ENCODE data around the gene JUND. TPM values are rescaled to one million over a fixed set of nuclear protein-coding genes. Genes with fewer than 3 reads are reported as not detected.

Gene JUND
- total RNA-seq, 2 donors from 2014 or later, result 250 to 607 TPM

DNA sequence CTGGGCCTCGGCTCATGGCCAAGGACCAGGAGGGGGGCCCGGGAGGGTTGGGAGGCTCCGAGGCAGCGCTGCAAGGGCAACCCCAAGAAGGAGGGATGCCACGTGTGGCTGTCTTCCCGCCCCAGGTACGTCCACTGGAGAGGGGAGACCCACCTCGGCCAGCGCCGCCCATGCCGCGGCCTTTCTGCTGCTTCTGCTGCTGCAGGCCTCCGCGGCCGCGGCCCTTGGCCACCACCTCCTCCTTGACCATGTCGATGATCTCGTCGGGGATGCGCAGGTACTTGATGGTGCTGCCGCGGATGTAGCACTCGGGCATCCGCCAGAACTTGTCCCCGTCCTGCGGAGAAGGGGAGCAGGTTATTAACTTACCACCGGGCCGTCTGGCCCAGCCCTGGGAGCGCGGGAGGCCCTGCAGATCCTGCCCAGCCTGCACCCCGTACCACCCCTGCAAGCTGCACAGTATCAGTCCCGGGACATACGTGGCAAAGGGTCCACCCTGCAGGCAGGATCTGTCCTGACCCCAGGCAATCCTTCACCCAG is 28.2 kb upstream of the JUND start:
- peaks cover 0 to 2% of the 10 kb centered on the region in 2 donors for H3K36me3 ChIP-seq (replicated peaks in 1 of 2; ENCODE audit: insufficient read depth in 1 of 2, low read depth in 2 of 2)
- TF ChIP-seq, protein P1, sequence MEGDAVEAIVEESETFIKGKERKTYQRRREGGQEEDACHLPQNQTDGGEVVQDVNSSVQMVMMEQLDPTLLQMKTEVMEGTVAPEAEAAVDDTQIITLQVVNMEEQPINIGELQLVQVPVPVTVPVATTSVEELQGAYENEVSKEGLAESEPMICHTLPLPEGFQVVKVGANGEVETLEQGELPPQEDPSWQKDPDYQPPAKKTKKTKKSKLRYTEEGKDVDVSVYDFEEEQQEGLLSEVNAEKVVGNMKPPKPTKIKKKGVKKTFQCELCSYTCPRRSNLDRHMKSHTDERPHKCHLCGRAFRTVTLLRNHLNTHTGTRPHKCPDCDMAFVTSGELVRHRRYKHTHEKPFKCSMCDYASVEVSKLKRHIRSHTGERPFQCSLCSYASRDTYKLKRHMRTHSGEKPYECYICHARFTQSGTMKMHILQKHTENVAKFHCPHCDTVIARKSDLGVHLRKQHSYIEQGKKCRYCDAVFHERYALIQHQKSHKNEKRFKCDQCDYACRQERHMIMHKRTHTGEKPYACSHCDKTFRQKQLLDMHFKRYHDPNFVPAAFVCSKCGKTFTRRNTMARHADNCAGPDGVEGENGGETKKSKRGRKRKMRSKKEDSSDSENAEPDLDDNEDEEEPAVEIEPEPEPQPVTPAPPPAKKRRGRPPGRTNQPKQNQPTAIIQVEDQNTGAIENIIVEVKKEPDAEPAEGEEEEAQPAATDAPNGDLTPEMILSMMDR (IDR thresholded peaks at IDR 0.05), result no peak
- no peak for TF ChIP-seq POLR2A (IDR thresholded peaks at IDR 0.05)
- 89% methylated on average over 32 of the region's 33 CpGs; no CpG with 5 or more reads in 1 of the 2 donors for WGBS, 2 donors

GRCh38 chr19:18308948-18309325 is 27.5 kb upstream of the JUND start:
- H3K27ac ChIP-seq, result no peak overlapping the region

More for the DNA sequence above, 28.2 kb upstream of the JUND start:
- intact Hi-C loops (cut with DNase I), result no loop called here
- Histone ChIP-seq H3K9me3 (no peaks in the 10 kb centered on the region), H3K27ac (no peak overlapping the region), H3K27me3 (no peaks in the 10 kb centered on the region), H3K4me3 (no peak overlapping the region), H3K4me1 (peaks cover 20% of the 10 kb centered on the region)
- no peak for ATAC-seq
- DNase-seq, result no peak

GRCh38 chr19:18308051-18308947 is 26.9 kb upstream of the JUND start:
- no peak for TF ChIP-seq POLR2A (IDR thresholded peaks at IDR 0.05)
- TF ChIP-seq, protein P1 (IDR thresholded peaks at IDR 0.05), result no peak
- Histone ChIP-seq H3K27me3 (no peaks in the 10 kb centered on the region), H3K36me3 (replicated peaks in 1 of 2; ENCODE audit: insufficient read depth in 1 of 2, low read depth in 2 of 2) (peaks cover 0 to 2% of the 10 kb centered on the region in 2 donors), H3K4me1 (peaks cover 31% of the 10 kb centered on the region), H3K9me3 (no peaks in the 10 kb centered on the region), H3K4me3 (no peak overlapping the region), H3K27ac (no peak overlapping the region)
- no peak for ATAC-seq
- intact Hi-C loops (cut with DNase I), result no loop called here
- WGBS, 2 donors, result 89 to 93% methylated on average over 11 to 20 of the region's 20 CpGs
- no peak for DNase-seq

More at GRCh38 chr19:18308948-18309325, 27.5 kb upstream of the JUND start:
- H3K9me3 ChIP-seq, result no peaks in the 10 kb centered on the region
- TF ChIP-seq POLR2A (IDR thresholded peaks at IDR 0.05), result no peak
- TF ChIP-seq, protein P1 (IDR thresholded peaks at IDR 0.05), result no peak
- no peaks in the 10 kb centered on the region for H3K27me3 ChIP-seq
- 95% methylated on average over 7 of the region's 7 CpGs; no CpG with 5 or more reads in 1 of the 2 donors for whole genome bisulfite sequencing, 2 donors
- no peak for ATAC-seq
- H3K4me1 ChIP-seq, result peaks cover 25% of the 10 kb centered on the region
- no peak for DNase-seq
- intact Hi-C loops (cut with DNase I), result no loop called here
- no peak overlapping the region for H3K4me3 ChIP-seq
- peaks cover 0 to 2% of the 10 kb centered on the region in 2 donors for H3K36me3 ChIP-seq (replicated peaks in 1 of 2; ENCODE audit: insufficient read depth in 1 of 2, low read depth in 2 of 2)

- TF ChIP-seq, protein P1 (IDR thresholded peaks at IDR 0.05), result no peak
- TF ChIP-seq POLR2A (IDR thresholded peaks at IDR 0.05), result no peak
- H3K9me3 ChIP-seq, result no peaks in the 10 kb centered on the region
- no peak overlapping the region for H3K27ac ChIP-seq
- H3K36me3 ChIP-seq (replicated peaks in 1 of 2; ENCODE audit: insufficient read depth in 1 of 2, low read depth in 2 of 2), result peaks cover 0 to 2% of the 10 kb centered on the region in 2 donors
- DNase-seq (no peak), ATAC-seq (no peak)
- WGBS, 2 donors, result 85 to 97% methylated on average over 10 to 19 of the region's 19 CpGs
- no peak overlapping the region for H3K4me3 ChIP-seq
- no peaks in the 10 kb centered on the region for H3K27me3 ChIP-seq
- H3K4me1 ChIP-seq, result peaks cover 27% of the 10 kb centered on the region
- intact Hi-C loops (cut with DNase I), result no loop called here
Measured at GRCh38 chr19:18307271-18307681, 25.9 kb upstream of the JUND start.
